Aorta (tissue), 5 donors: ENCODE results near the gene TMEM132C. TPM values are rescaled to one million over a fixed set of nuclear protein-coding genes. Genes with fewer than 3 reads are reported as not detected.
A peak's percentile ranks its signal among the peaks of the same experiment; 100 is the strongest.

ENCODE experiments used
- ATAC-seq: fragments of 200-7000 bp; cut with Tn5 transposase; one replicate; pipeline ENCODE4 v1.9.1; 2022; ENCODE audit warnings: moderate library complexity; ENCODE audit not compliant: low FRiP score
- DNase-seq, 2 donors: peaks; one replicate each; pipeline ENCODE4 v3.0.0-alpha.2; 2020
- H3K27ac ChIP-seq, 2 donors: one replicate each; pipeline ENCODE4 v1.5.1; 2013; ENCODE audit warnings: low read length in 2 of 2, mild to moderate bottlenecking in 2 of 2, moderate library complexity in 2 of 2, control low read depth in 1 of 2, inconsistent platforms in 1 of 2, low read depth in 1 of 2
- H3K27me3 ChIP-seq, 2 donors: one replicate each; pipeline ENCODE4 v1.6.1; 2013; ENCODE audit warnings: control low read depth in 1 of 2, low read length in 1 of 2, mild to moderate bottlenecking in 1 of 2, moderate library complexity in 1 of 2; ENCODE audit not compliant: insufficient read depth in 2 of 2, control insufficient read depth in 1 of 2
- H3K36me3 ChIP-seq, 2 donors: one replicate each; pipeline ENCODE4 v1.6.1; 2013; ENCODE audit warnings: control low read depth in 1 of 2, low read length in 1 of 2, mild to moderate bottlenecking in 1 of 2; ENCODE audit not compliant: insufficient read depth in 2 of 2, control insufficient read depth in 1 of 2
- H3K4me1 ChIP-seq, 2 donors: one replicate each; pipeline ENCODE4 v1.6.1; 2013; ENCODE audit warnings: low read length in 2 of 2, control low read depth in 1 of 2, mild to moderate bottlenecking in 1 of 2, moderate library complexity in 1 of 2; ENCODE audit not compliant: insufficient read depth in 2 of 2, control insufficient read depth in 1 of 2
- H3K4me3 ChIP-seq, 2 donors: one replicate each; pipeline ENCODE4 v1.5.1; 2013; ENCODE audit warnings: low read length in 2 of 2, control low read depth in 1 of 2, mild to moderate bottlenecking in 1 of 2
- H3K9me3 ChIP-seq: one replicate; pipeline ENCODE4 v1.6.1; 2013; ENCODE audit warnings: mild to moderate bottlenecking, low read length; ENCODE audit not compliant: control insufficient read depth
- WGBS, 2 donors: extraction: QIAGEN DNeasy Blood & Tissue Kit; methylation state at CpG; one replicate each; pipeline ENCODE4 v1.1.7; 2013; 5-methylcytosine and 5-hydroxymethylcytosine counted together
- intact Hi-C, 2 donors: fragments of 100-400 bp; cut with DNase I; formaldehyde crosslinking; loops; one replicate each; pipeline versions ENCODE4 v1.14.2 to v1.15.0; 2022
- polyA plus RNA-seq, 2 donors: library from polyadenylated mRNA; stranded (reverse); fragments of 200-250 nt; gene quantifications; one replicate each; pipeline ENCODE4 v1.2.3, GENCODE V29; 2013
- total RNA-seq, 2 donors: library from RNA; stranded (reverse); fragmentation: NEBNext Ultra II Directional; extraction: Animal tissue kit (Norgen Biotek cat#: 25700); gene quantifications; one replicate each; pipeline ENCODE4 v1.2.1, GENCODE V29; 2021
- donor health status: healthy with polysubstance abuse.
- donor health status: Bipolar disorder and iron deficiency.
- donor health status: DM: no; HTN: no; CAD: no.
- donor health status: DM: no; HTN: no; CAD: no.
- donor health status: DM: yes; HTN: yes; CAD: no.

TMEM132C gene
- total and polyA plus RNA-seq, 4 donors: 0.49 to 0.78 TPM; not detected in 2

GRCh38 chr12:128339126-128339520, 72.2 kb downstream of the TMEM132C start:
- intact Hi-C loops: no loop called here
- Histone ChIP-seq H3K27me3 (no peaks in the 10 kb centered on the region), H3K9me3 (peaks cover 2% of the 10 kb centered on the region), H3K36me3 (no peaks in the 10 kb centered on the region), H3K4me3 (no peak overlapping the region), H3K4me1 (no peaks in the 10 kb centered on the region), H3K27ac (no peak overlapping the region)
- ATAC-seq: peak; percentile 48
- DNase-seq: no peak
- whole genome bisulfite sequencing, 2 donors: 3 to 19% methylated on average over 6 of the region's 6 CpGs

DNA sequence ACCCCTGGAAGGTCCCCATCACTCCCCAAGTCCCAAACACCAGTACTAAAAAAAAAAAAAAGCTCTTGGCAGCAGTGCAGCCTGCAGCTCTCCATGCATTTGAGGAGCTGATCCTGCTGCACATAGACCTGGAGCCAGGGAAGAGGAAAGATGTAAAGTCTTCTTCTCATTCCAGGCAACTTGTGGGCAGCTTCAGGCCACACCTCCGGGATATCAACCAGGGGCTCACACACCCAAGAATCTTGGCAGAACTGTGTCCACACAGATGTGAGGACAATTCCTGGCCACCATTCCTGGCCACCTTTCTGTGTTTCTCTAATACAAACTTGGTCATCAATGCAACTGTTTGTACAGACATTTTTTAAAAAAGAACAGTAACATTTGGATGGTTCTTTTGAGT, 72.7 kb downstream of the TMEM132C start:
- Histone ChIP-seq H3K36me3 (no peaks in the 10 kb centered on the region), H3K4me1 (no peaks in the 10 kb centered on the region), H3K4me3 (no peak overlapping the region), H3K27me3 (no peaks in the 10 kb centered on the region), H3K9me3 (peaks cover 2% of the 10 kb centered on the region), H3K27ac (no peak overlapping the region)
- whole genome bisulfite sequencing, 2 donors: 39 to 47% methylated on average over 1 of the region's 1 CpG
- intact Hi-C loops: no loop called here
- DNase-seq (no peak), ATAC-seq (no peak)

- intact Hi-C loops: no loop called here
- DNase-seq (no peak), ATAC-seq (no peak)
- Histone ChIP-seq H3K4me3 (no peak overlapping the region), H3K27ac (no peak overlapping the region), H3K36me3 (no peaks in the 10 kb centered on the region), H3K27me3 (no peaks in the 10 kb centered on the region), H3K9me3 (peaks cover 2% of the 10 kb centered on the region), H3K4me1 (no peaks in the 10 kb centered on the region)
- WGBS, 2 donors: 3 to 19% methylated on average over 12 of the region's 12 CpGs
Observed at GRCh38 chr12:128353301-128353700, 86.3 kb downstream of the TMEM132C start.

DNA sequence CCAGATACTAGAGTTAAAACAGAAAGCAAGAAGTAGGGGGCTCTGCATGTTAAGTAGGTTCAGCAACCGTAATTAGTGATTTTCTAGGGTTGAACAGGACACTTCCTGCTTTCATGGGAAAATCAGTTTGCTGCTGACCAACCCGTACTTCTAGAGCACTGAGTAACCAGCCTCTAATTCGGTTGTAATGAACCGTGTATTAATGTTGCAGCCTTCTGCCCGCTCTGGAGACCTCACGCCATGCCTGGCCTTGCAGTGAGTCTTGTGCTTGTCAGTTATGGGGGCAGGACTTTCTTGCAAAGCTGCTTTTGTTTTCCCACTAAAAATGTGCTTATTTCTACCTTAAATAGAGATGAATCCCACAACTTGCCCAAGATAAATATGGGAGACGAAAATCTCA, 89.6 kb downstream of the TMEM132C start:
- ATAC-seq: no peak
- Histone ChIP-seq H3K27ac (no peak overlapping the region), H3K36me3 (no peaks in the 10 kb centered on the region), H3K4me3 (no peak overlapping the region), H3K4me1 (no peaks in the 10 kb centered on the region), H3K9me3 (peaks cover 3% of the 10 kb centered on the region), H3K27me3 (no peaks in the 10 kb centered on the region)
- 43 to 52% methylated on average over 7 of the region's 7 CpGs for WGBS, 2 donors
- DNase-seq: no peak
- intact Hi-C loops: no loop called here

- ATAC-seq: no peak
Observed at GRCh38 chr12:128361400-128361995, 94.5 kb downstream of the TMEM132C start.

DNA sequence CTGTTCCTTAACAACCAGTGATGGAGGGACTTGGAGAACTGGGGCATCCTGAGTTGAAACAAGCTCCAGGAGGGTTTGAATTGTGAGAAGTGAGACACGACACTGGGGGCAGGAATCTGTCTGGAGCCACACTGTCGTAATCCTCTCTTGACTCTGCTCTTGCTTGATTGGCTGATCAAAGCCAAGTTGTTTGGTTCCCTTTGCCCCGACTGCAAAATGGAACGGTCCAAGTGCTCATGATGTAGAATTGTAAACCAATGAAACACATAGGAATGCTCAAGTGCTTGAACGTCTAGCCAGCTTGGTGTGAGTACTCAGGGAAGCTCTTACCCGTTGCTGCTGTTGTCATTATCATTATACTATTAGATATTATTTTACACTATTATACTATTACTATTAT, 98.1 kb downstream of the TMEM132C start:
- H3K9me3 ChIP-seq: peaks cover 2% of the 10 kb centered on the region
- ATAC-seq: no peak
- WGBS, 2 donors: 25 to 34% methylated on average over 6 of the region's 6 CpGs
- H3K36me3 ChIP-seq: no peaks in the 10 kb centered on the region
- no peak for DNase-seq
- no peaks in the 10 kb centered on the region for H3K27me3 ChIP-seq
- intact Hi-C loops: no loop called here
- no peaks in the 10 kb centered on the region for H3K4me1 ChIP-seq
- H3K4me3 ChIP-seq: no peak overlapping the region
- no peak overlapping the region for H3K27ac ChIP-seq

More at GRCh38 chr12:128361400-128361995, 94.5 kb downstream of the TMEM132C start:
- no peak for DNase-seq
- WGBS, 2 donors: 26 to 36% methylated on average over 7 of the region's 7 CpGs
- intact Hi-C loops: no loop called here
- Histone ChIP-seq H3K27me3 (no peaks in the 10 kb centered on the region), H3K4me3 (no peak overlapping the region), H3K36me3 (no peaks in the 10 kb centered on the region), H3K9me3 (peaks cover 2% of the 10 kb centered on the region), H3K4me1 (no peaks in the 10 kb centered on the region), H3K27ac (no peak overlapping the region)

DNA sequence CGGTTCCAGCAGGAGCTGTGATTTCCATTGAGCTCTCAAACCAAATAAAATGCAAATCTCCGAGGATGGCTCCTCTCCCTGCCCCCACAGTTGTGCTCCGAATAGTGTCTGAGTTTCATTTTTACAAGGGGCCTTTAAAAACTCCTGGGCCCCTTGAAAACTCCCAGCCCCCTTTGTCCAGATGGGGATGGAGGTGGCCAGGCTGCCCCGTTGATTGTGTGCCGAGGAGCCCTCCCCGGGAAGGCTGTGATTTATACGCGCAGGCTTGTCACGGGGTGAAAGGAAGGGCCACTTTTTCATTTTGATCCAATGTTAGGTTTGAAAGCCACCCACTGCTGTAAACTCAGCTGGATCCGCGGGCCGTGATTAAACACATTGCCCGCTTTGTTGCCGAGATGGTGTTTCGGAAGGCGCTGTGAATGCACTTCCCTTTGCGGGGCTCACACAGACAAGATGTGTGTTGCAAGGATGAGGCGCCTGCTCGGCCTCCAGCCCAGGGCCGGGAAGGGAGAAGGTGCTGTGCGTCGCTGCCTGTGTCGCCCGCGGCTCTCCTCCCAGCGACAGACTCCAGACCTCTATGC, 98.8 kb downstream of the TMEM132C start:
- Histone ChIP-seq H3K9me3 (peaks cover 2% of the 10 kb centered on the region), H3K27me3 (no peaks in the 10 kb centered on the region), H3K27ac (no peak overlapping the region), H3K4me1 (no peaks in the 10 kb centered on the region), H3K36me3 (no peaks in the 10 kb centered on the region), H3K4me3 (peak overlapping the region in 1 of 2 donors; percentile 19)
- intact Hi-C loops: no loop called here
- ATAC-seq: peak; percentile 53
- WGBS, 2 donors: 1% methylated on average over 26 of the region's 26 CpGs
- peak in 1 of 2 donors; percentile 70 for DNase-seq

DNA sequence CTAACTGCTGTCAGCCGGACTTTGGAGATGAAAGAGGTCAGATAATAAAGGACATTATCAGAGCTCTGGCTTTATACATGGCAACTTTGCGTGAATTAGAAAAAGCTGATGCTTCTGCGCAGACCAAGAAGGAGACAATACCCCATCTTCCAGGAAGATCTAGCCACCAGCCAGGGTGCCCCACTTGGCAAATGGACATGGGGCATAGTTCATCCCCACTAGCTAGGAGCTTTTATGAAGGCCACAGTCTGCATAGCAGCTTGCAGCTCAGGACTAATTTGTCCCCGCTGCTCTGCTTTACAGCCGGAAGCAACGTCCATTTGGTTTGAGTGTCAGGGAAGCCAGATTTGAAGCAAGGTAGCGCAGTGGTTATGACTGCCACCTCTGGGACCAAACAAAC, 101.0 kb downstream of the TMEM132C start:
- Histone ChIP-seq H3K27me3 (no peaks in the 10 kb centered on the region), H3K36me3 (no peaks in the 10 kb centered on the region), H3K27ac (no peak overlapping the region), H3K9me3 (no peaks in the 10 kb centered on the region), H3K4me3 (no peak overlapping the region), H3K4me1 (no peaks in the 10 kb centered on the region)
- ATAC-seq (no peak), DNase-seq (no peak)
- whole genome bisulfite sequencing, 2 donors: 76 to 84% methylated on average over 7 of the region's 7 CpGs
- intact Hi-C loops: no loop called here

DNA sequence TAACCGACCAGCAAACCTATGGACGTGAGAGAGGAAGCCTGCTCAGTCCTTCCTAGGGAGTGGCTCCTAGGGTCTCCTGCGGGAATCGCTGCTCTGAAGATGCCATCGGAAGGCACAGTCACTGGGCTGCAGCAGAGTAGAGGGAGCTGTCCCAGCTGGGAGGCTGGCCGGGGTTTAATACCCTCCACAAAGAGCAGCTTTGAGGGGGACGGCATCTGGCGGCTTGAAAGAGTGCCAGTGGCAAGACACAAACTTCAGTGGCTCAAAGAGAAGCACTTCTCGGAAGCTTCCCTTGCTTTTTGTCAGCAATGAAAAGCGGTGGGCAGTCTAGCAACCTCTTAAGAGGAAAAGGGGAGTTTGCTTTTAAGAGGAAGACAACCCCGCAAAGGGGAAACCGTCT, 114.6 kb downstream of the TMEM132C start:
- Histone ChIP-seq H3K4me1 (no peaks in the 10 kb centered on the region), H3K27ac (no peak overlapping the region), H3K36me3 (no peaks in the 10 kb centered on the region), H3K27me3 (no peaks in the 10 kb centered on the region), H3K4me3 (no peak overlapping the region), H3K9me3 (no peaks in the 10 kb centered on the region)
- intact Hi-C loops: no loop called here
- WGBS, 2 donors: 13 to 17% methylated on average over 12 of the region's 12 CpGs
- no peak for DNase-seq
- no peak for ATAC-seq
